Glutamatergic neuron (in vitro differentiated cells): Measurements from ENCODE around the gene C10orf71. TPM values are rescaled to one million over a fixed set of nuclear protein-coding genes. Genes with fewer than 3 reads are reported as not detected.

Experiments
- DNase-seq: peaks from one replicate; pipeline ENCODE4 v3.0.0; 2022
- H3K27ac Mint-ChIP-seq: one replicate; pipeline ENCODE4 v1.8.0; 2020; ENCODE audit warnings: mild to moderate bottlenecking, mixed read lengths, inconsistent platforms; ENCODE audit not compliant: unreplicated experiment
- H3K27me3 Mint-ChIP-seq: one replicate; pipeline ENCODE4 v1.8.0; 2020; ENCODE audit warnings: mild to moderate bottlenecking, moderate library complexity, mixed read lengths, inconsistent platforms; ENCODE audit not compliant: unreplicated experiment
- H3K36me3 Mint-ChIP-seq: one replicate; pipeline ENCODE4 v1.8.0; 2020; ENCODE audit warnings: mild to moderate bottlenecking, mixed read lengths, inconsistent platforms; ENCODE audit not compliant: unreplicated experiment
- H3K4me1 Mint-ChIP-seq: one replicate; pipeline ENCODE4 v1.8.0; 2020; ENCODE audit warnings: mild to moderate bottlenecking, low read depth, mixed read lengths, inconsistent platforms; ENCODE audit not compliant: unreplicated experiment
- H3K4me3 Mint-ChIP-seq: one replicate; pipeline ENCODE4 v1.8.0; 2020; ENCODE audit warnings: mild to moderate bottlenecking, mixed read lengths, inconsistent platforms; ENCODE audit not compliant: unreplicated experiment
- H3K9me3 Mint-ChIP-seq: one replicate; pipeline ENCODE4 v1.8.0; 2020; ENCODE audit warnings: mild to moderate bottlenecking, moderate library complexity, mixed read lengths, inconsistent platforms; ENCODE audit not compliant: unreplicated experiment
- CTCF ChIP-seq: fragments of 200-600 bp; sonication (generic); IDR thresholded peaks from one replicate; pipeline ENCODE4 v1.5.0; 2021; ENCODE audit not compliant: partially characterized antibody, unreplicated experiment
- total RNA-seq: library from RNA; stranded (reverse); fragmentation: NEBNext Ultra II Directional; extraction: Animal tissue kit (Norgen Biotek cat#: 25700); gene quantifications from one replicate; pipeline ENCODE4 v1.2.1, GENCODE V29; 2021; ENCODE audit not compliant: unreplicated experiment

Gene C10orf71
- total RNA-seq, 1 donor from 2014 or later = 0.12 TPM

DNA sequence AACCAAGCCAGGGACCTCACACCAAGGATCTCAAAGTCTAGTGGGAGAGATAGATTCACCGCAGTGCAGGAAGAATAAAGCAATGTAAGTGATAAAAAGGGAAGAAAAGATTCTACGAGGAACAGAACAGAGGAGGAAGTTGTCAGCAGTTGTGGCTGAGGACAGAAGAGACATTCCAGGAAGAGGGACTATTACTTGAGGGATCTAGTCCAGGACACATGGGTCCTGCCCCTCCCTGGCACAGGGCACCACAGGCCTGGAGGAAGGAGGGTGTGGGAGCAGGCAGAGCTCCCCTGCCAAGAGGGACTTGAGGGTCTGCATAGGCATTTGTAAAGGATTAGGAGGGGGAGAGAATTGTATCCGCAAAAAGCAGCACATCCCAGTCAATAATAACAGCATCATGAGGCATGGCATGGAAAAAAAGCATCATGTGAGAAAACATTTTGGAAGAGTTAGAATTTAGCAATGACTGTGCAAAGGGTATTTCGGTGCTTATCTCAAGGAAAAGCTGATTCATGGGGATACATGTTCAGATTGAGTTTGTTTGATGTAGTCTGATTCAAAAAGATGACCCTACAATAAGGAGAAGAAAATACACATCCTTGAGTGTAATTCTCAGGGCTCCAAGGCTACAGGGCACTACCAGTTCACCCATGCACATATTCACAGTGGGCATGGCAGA, 12.7 kb downstream of the C10orf71 start:
- Mint-ChIP-seq H3K27ac (no peak overlapping the region), H3K27me3 (no peaks in the 10 kb centered on the region)

GRCh38 chr10:49312246-49312869, 13.4 kb downstream of the C10orf71 start:
- Mint-ChIP-seq H3K36me3 (peaks cover 3% of the 10 kb centered on the region), H3K27ac (no peak overlapping the region), H3K9me3 (peaks cover 3% of the 10 kb centered on the region), H3K27me3 (no peaks in the 10 kb centered on the region), H3K4me3 (no peak overlapping the region), H3K4me1 (peaks cover 2% of the 10 kb centered on the region)
- no peak for DNase-seq
- TF ChIP-seq CTCF = no peak

More for the DNA sequence above, 12.7 kb downstream of the C10orf71 start:
- no peak for TF ChIP-seq CTCF
- DNase-seq = no peak
- Mint-ChIP-seq H3K4me3 (no peak overlapping the region), H3K9me3 (peaks cover 3% of the 10 kb centered on the region), H3K4me1 (peaks cover 2% of the 10 kb centered on the region), H3K36me3 (peaks cover 3% of the 10 kb centered on the region)

GRCh38 chr10:49313501-49314070, 14.6 kb downstream of the C10orf71 start:
- Mint-ChIP-seq H3K27ac (no peak overlapping the region), H3K9me3 (peaks cover under 1% of the 10 kb centered on the region), H3K27me3 (no peaks in the 10 kb centered on the region), H3K4me1 (peaks cover 6% of the 10 kb centered on the region), H3K36me3 (peaks cover 3% of the 10 kb centered on the region), H3K4me3 (no peak overlapping the region)
- no peak for DNase-seq
- TF ChIP-seq CTCF = no peak

DNA sequence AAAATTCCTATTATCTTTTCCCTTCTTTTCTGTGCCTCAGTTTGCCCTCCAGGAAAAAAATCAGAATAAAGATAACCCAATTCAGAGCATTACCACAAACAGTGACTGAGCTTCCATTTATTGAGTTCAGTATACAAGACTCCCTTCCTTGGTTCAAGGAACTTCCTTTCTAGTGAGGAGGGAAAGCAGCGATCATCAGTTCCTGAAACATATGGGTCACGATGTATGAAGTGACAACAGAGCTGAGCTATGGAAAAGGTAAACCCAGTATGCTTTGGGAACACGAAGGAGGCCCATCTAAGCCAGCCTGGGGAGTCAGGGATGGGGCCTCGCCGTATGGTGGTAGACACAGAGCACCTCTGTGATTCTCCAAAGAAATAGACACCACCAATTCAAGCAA, 15.8 kb downstream of the C10orf71 start:
- Mint-ChIP-seq H3K4me3 (no peak overlapping the region), H3K27me3 (no peaks in the 10 kb centered on the region), H3K9me3 (no peaks in the 10 kb centered on the region), H3K36me3 (peaks cover 3% of the 10 kb centered on the region), H3K4me1 (peaks cover 3% of the 10 kb centered on the region), H3K27ac (no peak overlapping the region)
- DNase-seq = no peak
- no peak for TF ChIP-seq CTCF

- no peak for TF ChIP-seq CTCF
- no peaks in the 10 kb centered on the region for H3K36me3 Mint-ChIP-seq
- peaks cover 3% of the 10 kb centered on the region for H3K4me1 Mint-ChIP-seq
- H3K27me3 Mint-ChIP-seq = no peaks in the 10 kb centered on the region
- no peak overlapping the region for H3K4me3 Mint-ChIP-seq
- no peak for DNase-seq
- no peak overlapping the region for H3K27ac Mint-ChIP-seq
- H3K9me3 Mint-ChIP-seq = no peaks in the 10 kb centered on the region
Measured at GRCh38 chr10:49318028-49318427, 19.1 kb downstream of the C10orf71 start.
